Measurements from ENCODE around the gene KAT6B. TPM values are rescaled to one million over a fixed set of nuclear protein-coding genes. Genes with fewer than 3 reads are reported as not detected.
A peak's percentile ranks its signal among the peaks of the same experiment; 100 is the strongest.

The KAT6B gene
- total and polyA plus RNA-seq, 7 experiments from 2014 or later: 33.2 to 80.5 (median 63.6) TPM

DNA sequence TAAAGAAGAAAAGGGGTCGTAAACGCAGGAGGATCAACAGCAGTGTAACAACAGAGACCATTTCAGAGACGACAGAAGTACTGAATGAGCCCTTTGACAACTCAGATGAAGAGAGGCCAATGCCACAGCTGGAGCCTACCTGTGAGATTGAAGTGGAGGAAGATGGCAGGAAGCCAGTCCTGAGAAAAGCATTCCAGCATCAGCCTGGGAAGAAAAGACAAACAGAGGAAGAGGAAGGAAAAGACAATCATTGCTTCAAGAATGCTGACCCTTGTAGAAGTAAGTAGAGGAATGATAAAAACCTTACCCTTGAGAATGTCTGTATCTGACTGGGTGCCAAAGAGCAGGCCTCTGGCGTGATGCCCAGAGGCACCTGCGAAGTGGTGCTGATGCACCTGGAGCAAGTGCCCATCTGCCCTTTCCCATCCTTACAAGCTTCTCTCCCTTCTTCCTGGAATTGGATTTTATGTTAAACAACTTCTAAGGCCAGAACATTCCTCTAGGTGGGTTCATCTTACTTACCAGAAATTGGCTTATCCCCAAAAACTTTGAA is 198.6 kb downstream of the KAT6B start:
- DNase-seq: no peak
- H3K9me3 Mint-ChIP-seq: peaks cover 0 to 2% (median 0%) of the 10 kb centered on the region in 11 donors
- POLR2A ChIA-PET: no interaction called here
- Histone ChIP-seq H3K27ac (ENCODE audit: low read depth, low read length) (no peak overlapping the region), H3K9me3 (ENCODE audit: control insufficient read depth in 2 of 3, low read length in 3 of 3) (no peaks in the 10 kb centered on the region), H3K4me1 (ENCODE audit: control insufficient read depth in 2 of 2, insufficient read depth in 2 of 2, low read length in 2 of 2) (no peaks in the 10 kb centered on the region), H3K27me3 (ENCODE audit: control insufficient read depth in 2 of 2, insufficient read depth in 2 of 2, low read length in 2 of 2) (no peaks in the 10 kb centered on the region), H3K36me3 (ENCODE audit: control insufficient read depth in 2 of 3, insufficient read depth in 3 of 3, low read length in 3 of 3) (peaks cover 9 to 77% (median 13%) of the 10 kb centered on the region in 3 experiments), H3K4me3 (ENCODE audit: low read length) (no peak overlapping the region)
- CTCF ChIA-PET: no interaction called here
- peaks cover 27 to 68% (median 40%) of the 10 kb centered on the region in 5 donors for H3K36me3 Mint-ChIP-seq
- intact Hi-C loops (cut with micrococcal nuclease): loop anchor here in 1 of 2 donors (5.0 kb wide), 1 partner anchor 212 kb away; the partner anchor contains the start of gene COMTD1
- peaks cover 0 to 8% (median 6%) of the 10 kb centered on the region in 7 donors for H3K4me1 Mint-ChIP-seq
- no peak overlapping the region for H3K4me3 Mint-ChIP-seq
- H3K27me3 Mint-ChIP-seq: no peaks in the 10 kb centered on the region
- peak overlapping the region in 6 of 9 donors; percentile 13 to 81 (median 36) for H3K27ac Mint-ChIP-seq
- ATAC-seq: no peak

DNA sequence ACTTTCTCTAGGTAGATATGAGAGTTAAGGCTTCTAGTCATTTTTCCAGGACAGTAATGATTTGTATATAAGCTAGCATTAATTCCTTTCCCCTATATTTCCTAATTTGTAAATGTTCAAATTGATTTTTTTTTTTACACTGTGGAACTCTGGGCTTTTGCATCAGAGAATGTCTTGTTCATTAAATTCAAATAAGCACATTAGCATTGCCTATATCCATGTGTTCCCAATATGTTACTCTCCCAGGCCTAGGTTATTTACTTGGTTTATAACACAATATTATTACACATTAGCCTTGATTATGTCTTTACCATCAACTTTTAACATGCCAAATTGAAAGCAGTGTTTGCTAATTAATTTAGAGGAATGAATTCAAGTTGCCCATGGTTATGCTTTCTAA is 201.6 kb downstream of the KAT6B start:
- Histone ChIP-seq H3K4me3 (ENCODE audit: low read length) (no peak overlapping the region), H3K27ac (ENCODE audit: low read depth, low read length) (no peak overlapping the region), H3K9me3 (ENCODE audit: control insufficient read depth in 2 of 3, low read length in 3 of 3) (no peaks in the 10 kb centered on the region), H3K36me3 (ENCODE audit: control insufficient read depth in 2 of 3, insufficient read depth in 3 of 3, low read length in 3 of 3) (peaks cover 3 to 56% (median 6%) of the 10 kb centered on the region in 3 experiments), H3K4me1 (ENCODE audit: control insufficient read depth in 2 of 2, insufficient read depth in 2 of 2, low read length in 2 of 2) (no peaks in the 10 kb centered on the region), H3K27me3 (ENCODE audit: control insufficient read depth in 2 of 2, insufficient read depth in 2 of 2, low read length in 2 of 2) (no peaks in the 10 kb centered on the region)
- peaks cover 0 to 8% (median 0%) of the 10 kb centered on the region in 7 donors for H3K4me1 Mint-ChIP-seq
- H3K9me3 Mint-ChIP-seq: peaks cover 0 to 2% (median 0%) of the 10 kb centered on the region in 11 donors
- H3K27me3 Mint-ChIP-seq: no peaks in the 10 kb centered on the region
- DNase-seq: no peak
- CTCF ChIA-PET: interaction anchor here (0.6 to 1.2 kb wide), 3 partner anchors 8 to 45 kb away, joined by 3 to 5 read pairs (median 4); no protein-coding TSS in a partner anchor
- POLR2A ChIA-PET: no interaction called here
- no peak for ATAC-seq
- H3K4me3 Mint-ChIP-seq: no peak overlapping the region
- peaks cover 21 to 58% (median 30%) of the 10 kb centered on the region in 5 donors for H3K36me3 Mint-ChIP-seq
- peak overlapping the region in 2 of 9 donors; percentile 3 to 19 for H3K27ac Mint-ChIP-seq
- intact Hi-C loops (cut with micrococcal nuclease): no loop called here

DNA sequence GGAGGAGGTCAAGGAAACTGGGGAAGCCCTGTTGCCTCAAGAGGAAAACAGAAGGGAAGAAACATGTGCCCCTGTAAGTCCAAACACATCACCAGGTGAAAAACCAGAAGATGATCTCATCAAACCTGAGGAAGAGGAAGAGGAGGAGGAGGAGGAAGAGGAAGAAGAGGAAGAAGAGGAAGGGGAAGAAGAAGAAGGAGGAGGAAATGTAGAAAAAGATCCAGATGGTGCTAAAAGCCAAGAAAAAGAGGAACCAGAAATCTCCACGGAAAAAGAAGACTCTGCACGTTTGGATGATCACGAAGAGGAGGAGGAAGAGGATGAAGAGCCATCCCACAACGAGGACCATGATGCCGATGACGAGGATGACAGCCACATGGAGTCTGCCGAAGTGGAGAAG is 202.3 kb downstream of the KAT6B start:
- no peaks in the 10 kb centered on the region for H3K27me3 ChIP-seq (ENCODE audit: control insufficient read depth in 2 of 2, insufficient read depth in 2 of 2, low read length in 2 of 2)
- H3K36me3 ChIP-seq (ENCODE audit: control insufficient read depth in 2 of 3, insufficient read depth in 3 of 3, low read length in 3 of 3): peaks cover 3 to 50% (median 6%) of the 10 kb centered on the region in 3 experiments
- Mint-ChIP-seq H3K9me3 (peaks cover 0 to 2% (median 0%) of the 10 kb centered on the region in 11 donors), H3K36me3 (peaks cover 21 to 53% (median 28%) of the 10 kb centered on the region in 5 donors), H3K27ac (peak overlapping the region in 3 of 9 donors; percentile 19 to 62 (median 37)), H3K27me3 (no peaks in the 10 kb centered on the region), H3K4me1 (peaks cover 0 to 8% (median 0%) of the 10 kb centered on the region in 7 donors), H3K4me3 (peak overlapping the region in 1 of 10 donors; percentile 42)
- H3K4me3 ChIP-seq (ENCODE audit: low read length): no peak overlapping the region
- no peak for ATAC-seq
- no peak for DNase-seq
- intact Hi-C loops (cut with micrococcal nuclease): no loop called here
- no peaks in the 10 kb centered on the region for H3K9me3 ChIP-seq (ENCODE audit: control insufficient read depth in 2 of 3, low read length in 3 of 3)
- H3K27ac ChIP-seq (ENCODE audit: low read depth, low read length): no peak overlapping the region
- H3K4me1 ChIP-seq (ENCODE audit: control insufficient read depth in 2 of 2, insufficient read depth in 2 of 2, low read length in 2 of 2): no peaks in the 10 kb centered on the region
- ChIA-PET POLR2A (no interaction called here), CTCF (no interaction called here)

DNA sequence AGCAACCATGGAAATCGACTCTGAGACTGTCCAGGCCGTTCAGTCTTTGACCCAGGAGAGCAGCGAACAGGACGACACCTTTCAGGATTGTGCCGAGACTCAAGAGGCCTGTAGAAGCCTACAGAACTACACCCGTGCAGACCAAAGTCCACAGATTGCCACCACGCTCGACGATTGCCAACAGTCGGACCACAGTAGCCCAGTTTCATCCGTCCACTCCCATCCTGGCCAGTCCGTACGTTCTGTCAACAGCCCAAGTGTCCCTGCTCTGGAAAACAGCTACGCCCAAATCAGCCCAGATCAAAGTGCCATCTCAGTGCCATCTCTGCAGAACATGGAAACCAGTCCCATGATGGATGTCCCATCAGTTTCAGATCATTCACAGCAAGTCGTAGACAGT is 203.0 kb downstream of the KAT6B start:
- ATAC-seq (no peak), DNase-seq (no peak)
- peaks cover 0 to 8% (median 0%) of the 10 kb centered on the region in 7 donors for H3K4me1 Mint-ChIP-seq
- ChIA-PET CTCF (no interaction called here), POLR2A (no interaction called here)
- Histone ChIP-seq H3K27ac (ENCODE audit: low read depth, low read length) (no peak overlapping the region), H3K27me3 (ENCODE audit: control insufficient read depth in 2 of 2, insufficient read depth in 2 of 2, low read length in 2 of 2) (no peaks in the 10 kb centered on the region), H3K4me3 (ENCODE audit: low read length) (no peak overlapping the region), H3K4me1 (ENCODE audit: control insufficient read depth in 2 of 2, insufficient read depth in 2 of 2, low read length in 2 of 2) (no peaks in the 10 kb centered on the region), H3K9me3 (ENCODE audit: control insufficient read depth in 2 of 3, low read length in 3 of 3) (no peaks in the 10 kb centered on the region), H3K36me3 (ENCODE audit: control insufficient read depth in 2 of 3, insufficient read depth in 3 of 3, low read length in 3 of 3) (peaks cover 3 to 50% (median 6%) of the 10 kb centered on the region in 3 experiments)
- no peaks in the 10 kb centered on the region for H3K27me3 Mint-ChIP-seq
- peaks cover 21 to 53% (median 28%) of the 10 kb centered on the region in 5 donors for H3K36me3 Mint-ChIP-seq
- H3K27ac Mint-ChIP-seq: peak overlapping the region in 2 of 9 donors; percentile 21 to 36
- intact Hi-C loops (cut with micrococcal nuclease): no loop called here
- no peak overlapping the region for H3K4me3 Mint-ChIP-seq
- H3K9me3 Mint-ChIP-seq: peaks cover 0 to 2% (median 0%) of the 10 kb centered on the region in 11 donors

DNA sequence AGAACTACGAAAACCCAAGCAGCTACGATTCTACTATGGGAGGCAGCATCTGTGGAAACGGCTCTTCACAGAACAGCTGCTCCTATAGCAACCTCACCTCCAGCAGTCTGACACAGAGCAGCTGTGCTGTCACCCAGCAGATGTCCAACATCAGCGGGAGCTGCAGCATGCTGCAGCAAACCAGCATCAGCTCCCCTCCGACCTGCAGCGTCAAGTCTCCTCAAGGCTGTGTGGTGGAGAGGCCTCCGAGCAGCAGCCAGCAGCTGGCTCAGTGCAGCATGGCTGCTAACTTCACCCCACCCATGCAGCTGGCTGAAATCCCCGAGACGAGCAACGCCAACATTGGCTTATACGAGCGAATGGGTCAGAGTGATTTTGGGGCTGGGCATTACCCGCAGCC is 203.5 kb downstream of the KAT6B start:
- Histone ChIP-seq H3K4me1 (ENCODE audit: control insufficient read depth in 2 of 2, insufficient read depth in 2 of 2, low read length in 2 of 2) (no peaks in the 10 kb centered on the region), H3K36me3 (ENCODE audit: control insufficient read depth in 2 of 3, insufficient read depth in 3 of 3, low read length in 3 of 3) (peaks cover 3 to 46% (median 6%) of the 10 kb centered on the region in 3 experiments), H3K27ac (ENCODE audit: low read depth, low read length) (no peak overlapping the region), H3K27me3 (ENCODE audit: control insufficient read depth in 2 of 2, insufficient read depth in 2 of 2, low read length in 2 of 2) (no peaks in the 10 kb centered on the region), H3K4me3 (ENCODE audit: low read length) (no peak overlapping the region), H3K9me3 (ENCODE audit: control insufficient read depth in 2 of 3, low read length in 3 of 3) (no peaks in the 10 kb centered on the region)
- peaks cover 0 to 12% (median 4%) of the 10 kb centered on the region in 7 donors for H3K4me1 Mint-ChIP-seq
- H3K36me3 Mint-ChIP-seq: peaks cover 19 to 50% (median 25%) of the 10 kb centered on the region in 5 donors
- intact Hi-C loops (cut with micrococcal nuclease): no loop called here
- ChIA-PET POLR2A (no interaction called here), CTCF (no interaction called here)
- ATAC-seq (no peak), DNase-seq (no peak)
- H3K27ac Mint-ChIP-seq: peak overlapping the region in 3 of 9 donors; percentile 18 to 36 (median 21)
- H3K4me3 Mint-ChIP-seq: no peak overlapping the region
- no peaks in the 10 kb centered on the region for H3K27me3 Mint-ChIP-seq
- H3K9me3 Mint-ChIP-seq: peaks cover 0 to 2% (median 0%) of the 10 kb centered on the region in 11 donors

DNA sequence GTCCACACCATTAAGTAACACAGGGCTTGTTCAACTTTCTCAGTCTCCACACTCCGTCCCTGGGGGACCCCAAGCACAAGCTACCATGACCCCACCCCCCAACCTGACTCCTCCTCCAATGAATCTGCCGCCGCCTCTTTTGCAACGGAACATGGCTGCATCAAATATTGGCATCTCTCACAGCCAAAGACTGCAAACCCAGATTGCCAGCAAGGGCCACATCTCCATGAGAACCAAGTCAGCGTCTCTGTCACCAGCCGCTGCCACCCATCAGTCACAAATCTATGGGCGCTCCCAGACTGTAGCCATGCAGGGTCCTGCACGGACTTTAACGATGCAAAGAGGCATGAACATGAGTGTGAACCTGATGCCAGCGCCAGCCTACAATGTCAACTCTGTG is 204.0 kb downstream of the KAT6B start:
- intact Hi-C loops (cut with micrococcal nuclease): no loop called here
- Histone ChIP-seq H3K36me3 (ENCODE audit: control insufficient read depth in 2 of 3, insufficient read depth in 3 of 3, low read length in 3 of 3) (peaks cover 0 to 41% (median 6%) of the 10 kb centered on the region in 3 experiments), H3K4me1 (ENCODE audit: control insufficient read depth in 2 of 2, insufficient read depth in 2 of 2, low read length in 2 of 2) (no peaks in the 10 kb centered on the region), H3K4me3 (ENCODE audit: low read length) (no peak overlapping the region), H3K9me3 (ENCODE audit: control insufficient read depth in 2 of 3, low read length in 3 of 3) (no peaks in the 10 kb centered on the region), H3K27me3 (ENCODE audit: control insufficient read depth in 2 of 2, insufficient read depth in 2 of 2, low read length in 2 of 2) (no peaks in the 10 kb centered on the region), H3K27ac (ENCODE audit: low read depth, low read length) (no peak overlapping the region)
- H3K9me3 Mint-ChIP-seq: peaks cover 0 to 3% (median 0%) of the 10 kb centered on the region in 11 donors
- ChIA-PET POLR2A (no interaction called here), CTCF (interaction anchor here (1.1 kb wide), 1 partner anchor 786 kb away, joined by 3 read pairs; no protein-coding TSS in a partner anchor)
- H3K4me1 Mint-ChIP-seq: peaks cover 0 to 16% (median 5%) of the 10 kb centered on the region in 7 donors
- H3K36me3 Mint-ChIP-seq: peaks cover 15 to 45% (median 20%) of the 10 kb centered on the region in 5 donors
- ATAC-seq (no peak), DNase-seq (no peak)
- peak overlapping the region in 2 of 9 donors; percentile 18 to 67 for H3K27ac Mint-ChIP-seq
- H3K4me3 Mint-ChIP-seq: no peak overlapping the region
- no peaks in the 10 kb centered on the region for H3K27me3 Mint-ChIP-seq
